GM12878 (cell line): Measurements from ENCODE around the gene TBC1D12. TPM values are rescaled to one million over a fixed set of nuclear protein-coding genes. Genes with fewer than 3 reads are reported as not detected.

Experiments used
- CUX1 ChIP-seq: IDR thresholded peaks from 2 replicates; pipeline ENCODE4 v1.6.1; 2012; ENCODE audit warnings: improper control_type of control experiment, low read depth, low read length; ENCODE audit not compliant: insufficient replicate concordance
- TBL1XR1 ChIP-seq: IDR thresholded peaks from 2 replicates; pipeline ENCODE4 v1.6.1; 2012; ENCODE audit warnings: low read depth, low read length, improper control_type of control experiment
- ZBTB4 ChIP-seq: fragments of 450-650 bp; formaldehyde crosslinking; IDR thresholded peaks from 2 replicates; pipeline ENCODE4 v1.4.0; 2022; ENCODE audit warnings: mild to moderate bottlenecking, moderate library complexity
- ZNF622 ChIP-seq: fragments of 450-650 bp; IDR thresholded peaks from 2 replicates; pipeline ENCODE4 v1.6.1; 2017; ENCODE audit warnings: mild to moderate bottlenecking, inconsistent platforms
- ZNF687 ChIP-seq: fragments of 450-650 bp; IDR thresholded peaks from 2 replicates; pipeline ENCODE4 v1.6.1; 2017; ENCODE audit warnings: mild to moderate bottlenecking, moderate library complexity
- polyA plus RNA-seq, 11 experiments: library from polyadenylated mRNA; depleted of rRNA in 4 of 11; unstranded in 6 of 11; stranded (reverse) in 5 of 11; fragments of >200 nt; fragmentation: Nextera tagmentation in 4 of 11; fragmentation: Illumina TruSeq in 1 of 11; extraction: Ambion mirVana in 4 of 11; extraction: Trizol in 1 of 11; gene quantifications; 1 replicate in 1 of 11; 2 replicates in 10 of 11; pipeline versions ENCODE4 v1.2.1 to v1.2.3, GENCODE V29; 2011 to 2016; ENCODE audit warnings: inconsistent platforms in 2 of 11, missing spikeins in 2 of 11, low read depth in 1 of 11
- total RNA-seq, 4 experiments: library from RNA; depleted of rRNA in 3 of 4; stranded (reverse); fragments of >200 nt in 3 of 4; fragmentation: Illumina TruSeq in 1 of 4; extraction: Trizol in 1 of 4; gene quantifications; 2 replicates each; pipeline versions ENCODE4 v1.2.1 to v1.2.3, GENCODE V29; 2013 to 2021

TBC1D12 gene
- total and polyA plus RNA-seq, 10 of the 15 experiments (the other 5 are each of a cell fraction or from before 2014, with no cell fraction given), result 2.6 to 7.5 (median 3.8) TPM

- TF ChIP-seq ZNF687, result no peak
- TF ChIP-seq CUX1, result no peak
- TF ChIP-seq ZNF622, result no peak
- TF ChIP-seq TBL1XR1, result no peak
- no peak for TF ChIP-seq ZBTB4 (CRISPR knock-in tag)
Observed at GRCh38 chr10:94417321-94417720, 15.0 kb downstream of the TBC1D12 start (continued).
